Measurements from ENCODE around the gene EPB41L4A. TPM values are rescaled to one million over a fixed set of nuclear protein-coding genes. Genes with fewer than 3 reads are reported as not detected.

Gene EPB41L4A
- total RNA-seq, 1 experiment from 2014 or later = 0.87 TPM

DNA sequence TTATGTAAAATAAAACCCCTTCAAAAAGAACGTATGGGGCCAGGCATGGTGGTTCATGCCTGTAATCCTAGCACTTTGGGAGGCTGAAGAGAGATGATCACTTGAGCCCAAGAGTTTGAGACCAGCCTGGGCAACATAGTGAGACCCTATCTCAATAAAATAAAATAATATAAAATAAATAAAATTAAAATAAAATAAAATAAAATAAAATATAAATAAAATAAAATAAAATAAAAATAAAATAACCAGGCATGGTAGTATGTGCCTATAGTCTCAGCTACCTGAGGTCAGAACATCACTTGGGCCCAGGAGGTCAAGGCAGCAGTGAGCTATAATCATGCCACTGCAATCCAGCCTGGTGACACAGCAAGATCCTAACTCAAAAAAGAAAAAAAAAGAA, 185.1 kb downstream of the EPB41L4A start:
- no peak for TF ChIP-seq TCF7L2 (IDR thresholded peaks at IDR 0.05; ENCODE audit: low read depth, low read length)
- TF ChIP-seq SIN3A (IDR thresholded peaks at IDR 0.05; ENCODE audit: borderline replicate concordance, insufficient read depth, low read depth, low read length) = no peak
- no peak for TF ChIP-seq CTCF (IDR thresholded peaks at IDR 0.05)
- TF ChIP-seq POLR2AphosphoS5 (IDR thresholded peaks at IDR 0.05; ENCODE audit: low read depth, low read length) = no peak
- TF ChIP-seq, protein P1, sequence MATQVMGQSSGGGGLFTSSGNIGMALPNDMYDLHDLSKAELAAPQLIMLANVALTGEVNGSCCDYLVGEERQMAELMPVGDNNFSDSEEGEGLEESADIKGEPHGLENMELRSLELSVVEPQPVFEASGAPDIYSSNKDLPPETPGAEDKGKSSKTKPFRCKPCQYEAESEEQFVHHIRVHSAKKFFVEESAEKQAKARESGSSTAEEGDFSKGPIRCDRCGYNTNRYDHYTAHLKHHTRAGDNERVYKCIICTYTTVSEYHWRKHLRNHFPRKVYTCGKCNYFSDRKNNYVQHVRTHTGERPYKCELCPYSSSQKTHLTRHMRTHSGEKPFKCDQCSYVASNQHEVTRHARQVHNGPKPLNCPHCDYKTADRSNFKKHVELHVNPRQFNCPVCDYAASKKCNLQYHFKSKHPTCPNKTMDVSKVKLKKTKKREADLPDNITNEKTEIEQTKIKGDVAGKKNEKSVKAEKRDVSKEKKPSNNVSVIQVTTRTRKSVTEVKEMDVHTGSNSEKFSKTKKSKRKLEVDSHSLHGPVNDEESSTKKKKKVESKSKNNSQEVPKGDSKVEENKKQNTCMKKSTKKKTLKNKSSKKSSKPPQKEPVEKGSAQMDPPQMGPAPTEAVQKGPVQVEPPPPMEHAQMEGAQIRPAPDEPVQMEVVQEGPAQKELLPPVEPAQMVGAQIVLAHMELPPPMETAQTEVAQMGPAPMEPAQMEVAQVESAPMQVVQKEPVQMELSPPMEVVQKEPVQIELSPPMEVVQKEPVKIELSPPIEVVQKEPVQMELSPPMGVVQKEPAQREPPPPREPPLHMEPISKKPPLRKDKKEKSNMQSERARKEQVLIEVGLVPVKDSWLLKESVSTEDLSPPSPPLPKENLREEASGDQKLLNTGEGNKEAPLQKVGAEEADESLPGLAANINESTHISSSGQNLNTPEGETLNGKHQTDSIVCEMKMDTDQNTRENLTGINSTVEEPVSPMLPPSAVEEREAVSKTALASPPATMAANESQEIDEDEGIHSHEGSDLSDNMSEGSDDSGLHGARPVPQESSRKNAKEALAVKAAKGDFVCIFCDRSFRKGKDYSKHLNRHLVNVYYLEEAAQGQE (IDR thresholded peaks at IDR 0.05; ENCODE audit: insufficient read depth in 1 of 2, low read depth in 2 of 2, low read length in 1 of 2) = no peak
- no peaks in the 10 kb centered on the region for H3K27me3 ChIP-seq (ENCODE audit: control insufficient read depth, insufficient read depth, low read length)
- no peaks in the 10 kb centered on the region for H3K4me1 ChIP-seq (ENCODE audit: control insufficient read depth, insufficient read depth, low read length)
- no peaks in the 10 kb centered on the region for H3K9me3 ChIP-seq (ENCODE audit: control insufficient read depth, insufficient read depth, low read depth, low read length)
- intact Hi-C loops (cut with micrococcal nuclease; ENCODE audit: unreplicated experiment) (no loop called here), in situ Hi-C loops (cut with HindIII; ENCODE audit: low pct_unique_long_range_greater_than_20kb, low sequenced_read_pairs) (no loop called here)
- ChIA-PET CTCF (no interaction called here), POLR2A (no interaction called here)
- no peak overlapping the region for H3K27ac ChIP-seq (ENCODE audit: low read length)
- H3K4me3 ChIP-seq (ENCODE audit: low read depth in 2 of 2, low read length in 2 of 2) = no peak overlapping the region
- no peak for DNase-seq (ENCODE audit: low read depth, low spot score)
- H3K36me3 ChIP-seq (ENCODE audit: control insufficient read depth, insufficient read depth, low read length) = no peaks in the 10 kb centered on the region
- ATAC-seq = no peak
- BruUV-seq (replicated peaks) = no TSS peak

GRCh38 chr5:112232667-112233066, 186.4 kb downstream of the EPB41L4A start:
- DNase-seq (ENCODE audit: low read depth, low spot score) = no peak
- POLR2A ChIA-PET = no interaction called here
- no peak for TF ChIP-seq POLR2AphosphoS5 (IDR thresholded peaks at IDR 0.05; ENCODE audit: low read depth, low read length)
- no peak for TF ChIP-seq CTCF (IDR thresholded peaks at IDR 0.05)
- no peak for TF ChIP-seq TCF7L2 (IDR thresholded peaks at IDR 0.05; ENCODE audit: low read depth, low read length)
- TF ChIP-seq SIN3A (IDR thresholded peaks at IDR 0.05; ENCODE audit: borderline replicate concordance, insufficient read depth, low read depth, low read length) = no peak
- TF ChIP-seq, protein P1 (IDR thresholded peaks at IDR 0.05; ENCODE audit: insufficient read depth in 1 of 2, low read depth in 2 of 2, low read length in 1 of 2) = no peak

More at GRCh38 chr5:112232667-112233066, 186.4 kb downstream of the EPB41L4A start:
- intact Hi-C loops (cut with micrococcal nuclease; ENCODE audit: unreplicated experiment) = no loop called here
- no peak overlapping the region for H3K27ac ChIP-seq (ENCODE audit: low read length)
- ATAC-seq = no peak
- no peaks in the 10 kb centered on the region for H3K9me3 ChIP-seq (ENCODE audit: control insufficient read depth, insufficient read depth, low read depth, low read length)
- CTCF ChIA-PET = no interaction called here
- no peak overlapping the region for H3K4me3 ChIP-seq (ENCODE audit: low read depth in 2 of 2, low read length in 2 of 2)
- BruUV-seq (replicated peaks) = no TSS peak
- no peaks in the 10 kb centered on the region for H3K4me1 ChIP-seq (ENCODE audit: control insufficient read depth, insufficient read depth, low read length)
- H3K36me3 ChIP-seq (ENCODE audit: control insufficient read depth, insufficient read depth, low read length) = no peaks in the 10 kb centered on the region
- no peaks in the 10 kb centered on the region for H3K27me3 ChIP-seq (ENCODE audit: control insufficient read depth, insufficient read depth, low read length)
- in situ Hi-C loops (cut with HindIII; ENCODE audit: low pct_unique_long_range_greater_than_20kb, low sequenced_read_pairs) = no loop called here
